T-helper 2 cell treated with Interferon-gamma antibody and Interleukin-4, amounts not matched to agents 5 μg/mL and 100 μg/mL, for 36 hours (primary cell): ENCODE data around the gene BLID.

Experiments
- DNase-seq: peaks from one replicate; pipeline ENCODE4 v3.0.0; 2021; ENCODE audit warnings: low spot score
- H3K27ac Mint-ChIP-seq: one replicate; pipeline ENCODE4 v1.8.0; 2021; ENCODE audit warnings: mild to moderate bottlenecking, mixed read lengths
- H3K27me3 Mint-ChIP-seq: one replicate; pipeline ENCODE4 v1.8.0; 2021; ENCODE audit warnings: low read depth, mixed read lengths
- H3K36me3 Mint-ChIP-seq: one replicate; pipeline ENCODE4 v1.8.0; 2021; ENCODE audit warnings: low read depth, mixed read lengths
- H3K4me1 Mint-ChIP-seq: one replicate; pipeline ENCODE4 v1.8.0; 2021; ENCODE audit warnings: low read depth, mixed read lengths
- H3K4me3 Mint-ChIP-seq: one replicate; pipeline ENCODE4 v1.8.0; 2022; ENCODE audit warnings: mild to moderate bottlenecking, moderate library complexity, mixed read lengths
- H3K9me3 Mint-ChIP-seq: one replicate; pipeline ENCODE4 v1.8.0; 2021; ENCODE audit warnings: mixed read lengths

BLID gene

DNA sequence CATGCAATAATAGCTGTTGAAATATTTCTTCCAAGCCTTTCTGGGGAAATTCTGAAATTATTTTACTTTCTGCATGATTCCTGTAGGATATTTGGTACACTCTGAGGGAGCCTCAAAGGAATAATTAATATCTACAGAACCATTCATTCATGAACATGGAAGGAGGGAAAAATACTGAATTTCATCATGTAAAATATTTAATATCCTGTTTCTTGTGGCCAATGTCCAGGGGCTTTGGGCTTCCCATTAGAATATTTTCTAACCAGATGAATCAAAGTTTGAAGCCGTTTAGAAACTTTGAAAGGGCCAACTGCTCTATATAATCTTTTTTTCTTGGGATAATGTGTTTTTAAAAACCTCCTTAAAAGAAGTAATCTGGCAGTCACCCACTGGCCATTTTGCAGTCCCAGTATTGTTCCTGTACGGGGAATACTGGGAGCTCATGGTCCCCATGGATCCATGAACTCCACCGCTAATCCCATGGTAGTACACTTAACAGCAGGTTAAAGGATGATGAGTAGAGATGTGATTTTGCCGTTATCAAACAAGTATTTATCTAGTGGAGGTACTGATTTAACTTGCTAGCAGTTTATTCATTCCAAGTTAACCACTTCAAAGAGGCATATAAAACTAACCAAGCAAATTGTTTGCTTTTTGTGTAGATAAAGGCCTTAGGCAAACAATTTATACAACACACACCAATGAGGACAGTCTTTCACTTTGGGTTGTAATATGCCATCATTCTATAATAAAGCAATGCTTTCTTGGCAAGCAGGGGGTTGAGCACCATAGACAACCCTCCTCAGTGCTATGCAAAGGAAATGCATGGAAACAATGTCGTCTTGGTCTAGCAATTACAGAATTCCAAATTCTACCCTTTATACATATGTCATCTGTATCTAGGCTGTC lies 34.5 kb upstream of the BLID start:
- no peaks in the 10 kb centered on the region for H3K9me3 Mint-ChIP-seq
- no peak for DNase-seq
- no peaks in the 10 kb centered on the region for H3K36me3 Mint-ChIP-seq
- no peak overlapping the region for H3K27ac Mint-ChIP-seq
- H3K4me1 Mint-ChIP-seq = no peaks in the 10 kb centered on the region
- no peaks in the 10 kb centered on the region for H3K27me3 Mint-ChIP-seq
- H3K4me3 Mint-ChIP-seq = no peak overlapping the region

DNA sequence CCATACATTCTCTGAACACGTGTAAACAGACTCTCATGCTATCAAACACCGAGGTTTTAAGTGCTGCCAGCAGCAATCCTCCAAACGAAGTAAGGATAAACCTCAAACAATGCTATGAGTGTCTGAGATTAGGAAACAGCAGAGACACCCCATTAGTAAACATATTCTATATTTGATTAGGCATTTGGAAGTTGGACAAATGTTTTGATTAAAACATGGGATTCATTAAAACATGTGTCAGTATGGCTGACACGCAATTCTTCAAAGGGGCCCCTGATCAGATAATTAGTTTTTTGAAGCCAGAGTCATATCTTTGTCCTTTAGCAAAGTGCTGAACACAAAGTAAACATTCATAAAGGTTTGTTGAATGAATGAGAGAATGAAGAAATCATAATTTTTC lies 33.2 kb upstream of the BLID start:
- no peaks in the 10 kb centered on the region for H3K36me3 Mint-ChIP-seq

DNA sequence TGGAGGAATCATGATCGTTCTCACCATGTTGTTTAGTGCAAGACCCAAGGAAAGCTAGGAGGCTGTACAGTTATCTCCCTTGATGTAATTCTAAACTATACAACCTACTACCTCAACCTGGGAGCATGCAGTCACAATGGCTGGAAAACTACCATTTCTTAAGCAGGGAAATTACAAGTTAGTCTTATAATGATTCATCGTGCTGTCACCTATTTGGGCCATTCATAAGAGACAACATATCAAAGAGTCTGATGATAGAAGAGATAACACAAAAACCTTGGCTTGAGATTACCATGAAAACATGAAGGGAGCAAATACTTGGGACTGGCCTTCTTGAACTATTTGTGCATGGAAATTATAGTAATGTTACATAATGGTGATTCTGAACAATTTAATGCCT lies 30.5 kb upstream of the BLID start:
- DNase-seq = no peak
- H3K9me3 Mint-ChIP-seq = no peaks in the 10 kb centered on the region
- no peak overlapping the region for H3K4me3 Mint-ChIP-seq
- no peak overlapping the region for H3K27ac Mint-ChIP-seq
- H3K4me1 Mint-ChIP-seq = no peaks in the 10 kb centered on the region
- H3K36me3 Mint-ChIP-seq = no peaks in the 10 kb centered on the region
- H3K27me3 Mint-ChIP-seq = no peaks in the 10 kb centered on the region

More for the DNA sequence above, 33.2 kb upstream of the BLID start:
- H3K4me1 Mint-ChIP-seq = no peaks in the 10 kb centered on the region
- no peaks in the 10 kb centered on the region for H3K9me3 Mint-ChIP-seq
- H3K4me3 Mint-ChIP-seq = no peak overlapping the region
- no peak overlapping the region for H3K27ac Mint-ChIP-seq
- no peak for DNase-seq
- H3K27me3 Mint-ChIP-seq = no peaks in the 10 kb centered on the region

DNA sequence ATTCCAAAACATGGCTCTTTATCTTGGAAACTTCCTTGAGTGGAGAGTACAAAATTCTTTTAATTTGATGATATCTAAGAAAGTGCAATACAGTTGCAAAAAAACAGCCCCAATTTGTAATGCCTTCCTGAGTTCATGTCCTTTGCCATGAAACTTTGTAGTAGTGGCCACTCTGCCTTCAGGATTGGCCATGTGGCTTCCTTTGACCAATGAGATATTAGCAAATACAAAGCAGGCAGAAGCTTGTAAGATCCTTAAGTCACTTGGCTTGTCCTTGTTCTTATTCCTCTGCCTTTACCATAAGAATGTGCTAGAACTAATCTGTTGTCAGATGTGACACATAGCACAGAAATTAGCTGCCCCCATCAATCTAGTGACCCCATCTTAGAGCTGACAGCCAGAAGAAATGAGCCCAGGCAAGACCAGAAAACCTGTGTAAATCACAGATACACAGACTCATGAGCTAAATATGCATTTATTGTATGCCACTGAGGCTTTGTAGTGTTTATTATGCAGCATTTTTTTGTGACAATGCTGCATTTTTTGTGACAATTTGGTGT lies 29.8 kb upstream of the BLID start:
- H3K27ac Mint-ChIP-seq = no peak overlapping the region
- no peaks in the 10 kb centered on the region for H3K4me1 Mint-ChIP-seq
- no peak for DNase-seq
- H3K36me3 Mint-ChIP-seq = no peaks in the 10 kb centered on the region
- H3K4me3 Mint-ChIP-seq = no peak overlapping the region
- H3K9me3 Mint-ChIP-seq = no peaks in the 10 kb centered on the region
- H3K27me3 Mint-ChIP-seq = no peaks in the 10 kb centered on the region

DNA sequence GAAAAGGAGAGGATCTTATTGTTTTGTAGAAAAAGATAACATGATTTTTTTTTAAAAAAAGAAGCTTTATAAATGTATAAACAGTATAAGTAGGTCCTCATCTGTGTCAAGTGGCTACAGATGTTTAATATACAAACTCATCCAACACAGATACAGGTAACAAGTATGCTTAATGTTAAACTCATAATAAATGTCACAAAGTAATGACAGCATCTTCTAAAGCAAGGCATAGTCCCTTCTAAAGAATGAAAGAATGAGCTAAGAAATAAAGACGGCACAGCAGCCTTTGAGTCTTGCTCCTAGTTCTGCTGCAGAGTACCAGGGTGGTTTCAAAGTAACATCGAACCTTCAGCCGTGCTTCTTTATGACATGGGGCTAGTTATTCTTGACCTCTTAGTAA lies 28.7 kb upstream of the BLID start:
- no peaks in the 10 kb centered on the region for H3K9me3 Mint-ChIP-seq
- H3K4me1 Mint-ChIP-seq = no peaks in the 10 kb centered on the region
- H3K36me3 Mint-ChIP-seq = no peaks in the 10 kb centered on the region
- DNase-seq = no peak
- H3K27ac Mint-ChIP-seq = no peak overlapping the region
- no peak overlapping the region for H3K4me3 Mint-ChIP-seq
- H3K27me3 Mint-ChIP-seq = no peaks in the 10 kb centered on the region

DNA sequence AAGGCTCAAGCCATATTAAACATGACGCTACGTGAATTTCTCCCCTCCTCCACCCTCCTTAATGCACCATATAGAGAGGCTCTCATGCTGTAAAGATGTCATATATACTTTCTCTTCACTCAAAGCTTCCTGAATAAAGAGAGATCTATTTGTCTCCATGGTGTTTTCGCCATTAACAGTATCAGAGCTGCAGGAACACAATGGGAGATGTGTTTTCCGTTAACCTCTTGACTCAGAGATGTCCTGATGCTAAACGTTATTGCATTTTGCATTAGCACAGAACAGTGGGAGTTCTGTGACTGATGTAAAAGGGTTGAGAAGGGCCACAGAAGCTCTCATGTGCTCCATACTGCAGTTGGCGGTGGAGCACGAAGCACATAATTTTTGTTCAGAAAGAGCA lies 25.7 kb upstream of the BLID start:
- no peak overlapping the region for H3K4me3 Mint-ChIP-seq
- H3K4me1 Mint-ChIP-seq = no peaks in the 10 kb centered on the region
- no peaks in the 10 kb centered on the region for H3K9me3 Mint-ChIP-seq
- no peak for DNase-seq
- no peak overlapping the region for H3K27ac Mint-ChIP-seq
- no peaks in the 10 kb centered on the region for H3K36me3 Mint-ChIP-seq
- H3K27me3 Mint-ChIP-seq = no peaks in the 10 kb centered on the region

DNA sequence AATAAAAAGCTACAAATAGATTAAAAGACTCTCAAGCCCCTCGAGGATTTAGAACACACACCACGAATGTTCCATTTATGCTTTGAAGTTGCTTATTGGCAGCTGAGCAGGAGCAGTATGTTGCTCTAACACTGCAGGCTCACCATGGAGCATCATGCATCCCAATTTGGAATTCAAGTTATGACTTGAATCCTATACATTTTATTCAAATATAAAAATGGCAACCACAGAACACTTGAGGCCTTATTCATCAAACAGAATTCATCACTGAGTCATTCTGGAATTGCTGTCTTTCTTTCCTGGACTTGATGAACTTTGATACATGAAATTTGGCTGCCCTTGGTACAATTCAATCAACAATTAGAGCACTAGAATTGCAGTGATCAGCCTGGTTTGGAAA lies 24.5 kb upstream of the BLID start:
- H3K27ac Mint-ChIP-seq = no peak overlapping the region
- H3K9me3 Mint-ChIP-seq = no peaks in the 10 kb centered on the region

DNA sequence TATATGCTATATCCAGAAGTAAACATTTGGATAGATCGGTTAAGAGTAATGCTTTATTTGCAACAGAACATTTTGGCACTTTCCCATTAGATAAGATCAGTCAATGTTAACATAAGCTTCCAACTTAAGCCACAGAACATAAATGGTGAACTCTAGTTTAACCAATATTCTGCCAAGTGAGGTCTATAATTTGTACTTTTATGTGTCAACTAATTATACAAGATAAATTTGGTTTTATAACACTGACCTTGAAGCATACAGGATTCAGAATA lies 23.5 kb upstream of the BLID start:
- DNase-seq = no peak
- no peaks in the 10 kb centered on the region for H3K9me3 Mint-ChIP-seq

More for the DNA sequence above, 24.5 kb upstream of the BLID start:
- H3K27me3 Mint-ChIP-seq = no peaks in the 10 kb centered on the region
- H3K36me3 Mint-ChIP-seq = no peaks in the 10 kb centered on the region
- no peaks in the 10 kb centered on the region for H3K4me1 Mint-ChIP-seq
- no peak overlapping the region for H3K4me3 Mint-ChIP-seq
- no peak for DNase-seq

DNA sequence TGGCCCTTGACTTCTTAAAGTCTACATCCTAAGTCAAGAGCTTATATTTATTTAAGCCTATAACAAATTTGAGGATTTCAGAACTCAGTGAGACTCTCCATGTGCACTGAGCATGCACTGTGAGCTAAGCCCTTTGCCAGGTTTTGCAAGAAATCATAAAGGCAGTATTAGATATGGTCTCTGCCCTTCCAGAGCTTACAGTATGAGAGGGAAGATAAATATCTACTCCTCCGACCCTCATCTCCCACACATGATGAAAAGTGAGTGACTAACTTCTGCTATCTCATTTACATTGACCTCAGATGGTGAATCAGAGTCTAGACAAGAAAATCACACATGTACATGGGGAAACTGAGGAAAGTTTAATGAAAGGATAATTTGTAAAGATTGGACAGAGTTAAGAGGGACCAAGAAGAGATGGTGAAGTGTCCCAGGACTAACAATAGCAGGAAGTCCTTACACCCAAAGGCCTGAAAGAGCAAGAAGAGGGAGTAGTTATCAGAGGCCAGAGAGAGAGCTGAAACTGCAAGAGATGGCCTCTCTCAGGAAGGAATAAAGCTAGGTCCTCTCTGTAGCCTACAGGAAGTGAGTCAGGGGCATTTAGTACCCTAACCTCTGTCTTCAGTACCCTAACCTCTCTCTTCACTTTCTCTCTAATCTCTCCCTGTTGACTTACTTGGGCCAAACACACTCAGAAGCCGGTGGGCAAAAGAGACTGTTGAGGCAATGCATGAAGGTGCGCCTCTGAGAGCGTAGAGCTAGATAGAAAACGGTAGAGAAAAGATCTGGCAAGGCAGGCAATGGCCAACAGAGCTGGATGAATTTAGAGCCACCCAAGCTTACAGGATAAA lies 23.0 kb upstream of the BLID start:
- Mint-ChIP-seq H3K36me3 (no peaks in the 10 kb centered on the region), H3K9me3 (no peaks in the 10 kb centered on the region), H3K27me3 (no peaks in the 10 kb centered on the region), H3K27ac (no peak overlapping the region), H3K4me1 (no peaks in the 10 kb centered on the region), H3K4me3 (no peak overlapping the region)
- DNase-seq = no peak

More for the DNA sequence above, 23.5 kb upstream of the BLID start:
- H3K27ac Mint-ChIP-seq = no peak overlapping the region
- no peak overlapping the region for H3K4me3 Mint-ChIP-seq
- H3K27me3 Mint-ChIP-seq = no peaks in the 10 kb centered on the region
- H3K4me1 Mint-ChIP-seq = no peaks in the 10 kb centered on the region
- H3K36me3 Mint-ChIP-seq = no peaks in the 10 kb centered on the region

DNA sequence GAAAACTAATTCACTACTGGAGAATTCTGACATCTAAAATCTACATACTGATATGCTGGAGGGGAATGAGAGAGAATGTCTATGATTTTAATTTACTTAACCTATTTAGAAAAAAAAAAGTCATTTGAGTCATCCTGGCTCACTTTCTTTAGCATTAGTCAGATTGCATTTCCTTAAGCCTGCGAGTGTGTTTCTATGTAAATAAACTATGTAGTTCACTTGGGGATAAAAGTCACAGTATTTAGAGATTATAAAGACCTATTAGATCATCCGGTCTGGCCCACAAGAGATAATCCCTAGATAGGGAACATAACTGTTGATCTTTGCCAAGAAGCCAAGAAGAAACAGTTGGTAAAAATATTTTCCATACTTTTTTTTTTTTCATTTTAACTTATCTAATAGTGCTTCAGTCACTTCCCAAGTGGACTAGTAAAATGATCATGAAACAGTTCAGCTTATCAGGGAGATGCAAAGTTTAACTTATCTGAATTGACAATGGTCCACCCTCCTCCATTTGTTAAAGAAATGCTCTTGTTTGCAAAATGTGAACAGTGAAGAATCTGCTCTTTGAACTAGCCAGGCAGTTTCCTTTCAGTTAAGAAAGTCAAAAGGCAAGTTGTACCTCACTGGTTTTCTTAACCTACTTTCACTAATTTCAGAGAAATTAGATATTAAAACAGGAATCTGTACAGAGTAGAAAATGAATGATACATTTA lies 21.2 kb upstream of the BLID start:
- H3K27me3 Mint-ChIP-seq = no peaks in the 10 kb centered on the region
- no peaks in the 10 kb centered on the region for H3K4me1 Mint-ChIP-seq
- no peak for DNase-seq
- no peak overlapping the region for H3K4me3 Mint-ChIP-seq
- H3K9me3 Mint-ChIP-seq = no peaks in the 10 kb centered on the region
- no peak overlapping the region for H3K27ac Mint-ChIP-seq
- H3K36me3 Mint-ChIP-seq = no peaks in the 10 kb centered on the region

DNA sequence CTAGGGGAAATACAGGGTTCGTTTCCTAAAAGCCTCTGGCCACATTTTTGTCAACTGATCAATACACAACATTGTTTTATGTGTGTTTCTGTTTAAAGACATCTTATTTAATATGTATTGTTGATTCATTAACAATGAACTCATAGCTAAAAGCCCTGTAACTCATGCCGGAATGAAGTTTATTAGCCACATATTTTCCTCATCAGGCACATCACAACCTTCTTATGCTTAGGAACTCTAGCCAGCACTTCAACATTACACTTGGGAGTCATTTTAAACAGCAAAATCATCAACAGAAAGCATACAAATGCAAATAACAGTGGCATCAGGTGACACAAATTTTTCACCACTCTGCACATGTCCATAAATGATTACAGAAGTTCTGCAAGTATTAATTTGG lies 15.1 kb upstream of the BLID start:
- Mint-ChIP-seq H3K27me3 (no peaks in the 10 kb centered on the region), H3K4me3 (no peak overlapping the region), H3K4me1 (no peaks in the 10 kb centered on the region), H3K36me3 (no peaks in the 10 kb centered on the region), H3K27ac (no peak overlapping the region), H3K9me3 (no peaks in the 10 kb centered on the region)
- DNase-seq = no peak

DNA sequence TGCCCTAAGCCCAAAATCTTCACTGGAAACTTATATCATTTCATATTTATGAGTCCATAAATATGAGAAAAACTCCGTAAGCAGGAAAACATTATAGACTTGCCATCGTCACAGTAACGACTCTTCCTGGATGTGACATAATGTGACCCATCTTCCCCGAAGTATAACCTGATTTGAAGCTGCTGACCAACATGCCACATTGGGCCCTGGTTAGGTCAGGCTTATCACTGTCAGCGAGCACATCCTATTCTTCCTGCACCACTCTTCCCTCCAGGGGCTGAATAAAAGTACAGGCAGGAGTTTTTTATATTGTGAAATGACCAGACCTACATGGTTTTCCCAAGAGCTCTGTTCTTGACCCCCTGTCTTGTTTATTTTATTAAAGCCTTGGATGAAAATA lies 12.1 kb upstream of the BLID start:
- Mint-ChIP-seq H3K27ac (no peak overlapping the region), H3K9me3 (no peaks in the 10 kb centered on the region), H3K27me3 (no peaks in the 10 kb centered on the region), H3K4me3 (no peak overlapping the region), H3K4me1 (no peaks in the 10 kb centered on the region), H3K36me3 (no peaks in the 10 kb centered on the region)
- no peak for DNase-seq

DNA sequence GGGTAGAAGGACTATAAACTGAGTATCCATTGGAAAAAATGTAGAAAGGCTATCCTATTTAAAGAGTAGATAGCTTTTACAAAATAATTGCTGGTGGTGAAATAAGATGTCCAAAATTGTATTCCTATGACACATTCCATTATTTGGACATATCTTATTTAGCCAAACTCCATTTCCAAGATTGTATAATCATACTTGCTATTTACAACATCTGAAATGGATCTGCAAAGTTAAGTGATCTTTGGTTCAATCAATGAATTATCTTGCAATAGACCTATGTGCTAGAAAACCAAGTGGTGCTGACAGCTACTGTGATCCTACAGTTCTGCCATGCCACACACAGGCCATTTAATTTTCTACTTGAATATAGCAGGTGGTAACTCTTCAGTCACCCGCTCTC lies 11.0 kb upstream of the BLID start:
- Mint-ChIP-seq H3K4me3 (no peak overlapping the region), H3K4me1 (no peaks in the 10 kb centered on the region), H3K36me3 (no peaks in the 10 kb centered on the region), H3K27me3 (no peaks in the 10 kb centered on the region), H3K27ac (no peak overlapping the region), H3K9me3 (no peaks in the 10 kb centered on the region)
- no peak for DNase-seq
